ENCODE results near the gene SPART. TPM values are rescaled to one million over a fixed set of nuclear protein-coding genes. Genes with fewer than 3 reads are reported as not detected.
A peak's percentile ranks its signal among the peaks of the same experiment; 100 is the strongest.

The SPART gene
- total RNA-seq, 2 donors from 2014 or later: 86.8 to 116 TPM

GRCh38 chr13:36363366-36363863 is 17.2 kb upstream of the SPART start:
- no peak for DNase-seq (ENCODE audit: low spot score)
- no peak for ATAC-seq (ENCODE audit: insufficient number of reproducible peaks, low FRiP score, low read depth)
- H3K4me1 ChIP-seq (ENCODE audit: control insufficient read depth in 1 of 2, low read depth in 2 of 2): peaks cover 1 to 43% of the 10 kb centered on the region in 2 donors
- H3K27me3 ChIP-seq (replicated peaks; ENCODE audit: insufficient read depth): no peaks in the 10 kb centered on the region
- no peak for TF ChIP-seq CTCF (IDR thresholded peaks at IDR 0.05)
- no peak overlapping the region for H3K4me3 ChIP-seq
- no peaks in the 10 kb centered on the region for H3K9me3 ChIP-seq
- no peaks in the 10 kb centered on the region for H3K36me3 ChIP-seq
- H3K27ac ChIP-seq: no peak overlapping the region

GRCh38 chr13:36362914-36363313 is 16.7 kb upstream of the SPART start:
- no peak for TF ChIP-seq CTCF (IDR thresholded peaks at IDR 0.05)
- Histone ChIP-seq H3K4me3 (no peak overlapping the region), H3K4me1 (ENCODE audit: control insufficient read depth in 1 of 2, low read depth in 2 of 2) (peaks cover 6 to 48% of the 10 kb centered on the region in 2 donors), H3K9me3 (no peaks in the 10 kb centered on the region), H3K27ac (no peak overlapping the region), H3K27me3 (replicated peaks; ENCODE audit: insufficient read depth) (no peaks in the 10 kb centered on the region), H3K36me3 (no peaks in the 10 kb centered on the region)
- DNase-seq (ENCODE audit: low spot score) (no peak), ATAC-seq (ENCODE audit: insufficient number of reproducible peaks, low FRiP score, low read depth) (no peak)

GRCh38 chr13:36362251-36362650 is 16.1 kb upstream of the SPART start:
- Histone ChIP-seq H3K4me3 (no peak overlapping the region), H3K4me1 (ENCODE audit: control insufficient read depth in 1 of 2, low read depth in 2 of 2) (peaks cover 13 to 54% of the 10 kb centered on the region in 2 donors), H3K27me3 (replicated peaks; ENCODE audit: insufficient read depth) (no peaks in the 10 kb centered on the region), H3K36me3 (no peaks in the 10 kb centered on the region), H3K27ac (no peak overlapping the region), H3K9me3 (no peaks in the 10 kb centered on the region)
- ATAC-seq (ENCODE audit: insufficient number of reproducible peaks, low FRiP score, low read depth) (peak; percentile 61), DNase-seq (ENCODE audit: low spot score) (no peak)
- no peak for TF ChIP-seq CTCF (IDR thresholded peaks at IDR 0.05)

- Histone ChIP-seq H3K4me1 (ENCODE audit: control insufficient read depth in 1 of 2, low read depth in 2 of 2) (peaks cover 18 to 59% of the 10 kb centered on the region in 2 donors), H3K9me3 (no peaks in the 10 kb centered on the region), H3K36me3 (no peaks in the 10 kb centered on the region), H3K27ac (no peak overlapping the region), H3K27me3 (replicated peaks; ENCODE audit: insufficient read depth) (no peaks in the 10 kb centered on the region), H3K4me3 (no peak overlapping the region)
- DNase-seq (ENCODE audit: low spot score) (no peak), ATAC-seq (ENCODE audit: insufficient number of reproducible peaks, low FRiP score, low read depth) (no peak)
- no peak for TF ChIP-seq CTCF (IDR thresholded peaks at IDR 0.05)
Measured at GRCh38 chr13:36360903-36361302, 14.7 kb upstream of the SPART start.

GRCh38 chr13:36359301-36359950 is 13.2 kb upstream of the SPART start:
- Histone ChIP-seq H3K9me3 (no peaks in the 10 kb centered on the region), H3K4me1 (ENCODE audit: control insufficient read depth in 1 of 2, low read depth in 2 of 2) (peaks cover 18 to 59% of the 10 kb centered on the region in 2 donors), H3K4me3 (no peak overlapping the region), H3K36me3 (no peaks in the 10 kb centered on the region), H3K27ac (no peak overlapping the region), H3K27me3 (replicated peaks; ENCODE audit: insufficient read depth) (no peaks in the 10 kb centered on the region)
- ATAC-seq (ENCODE audit: insufficient number of reproducible peaks, low FRiP score, low read depth) (no peak), DNase-seq (ENCODE audit: low spot score) (no peak)
- TF ChIP-seq CTCF (IDR thresholded peaks at IDR 0.05): no peak
